H9 (cell line): ENCODE data around the gene LCNL1. TPM values are rescaled to one million over a fixed set of nuclear protein-coding genes. Genes with fewer than 3 reads are reported as not detected.

Experiments used
- DNase-seq: peaks from one replicate; pipeline ENCODE4 v3.0.0-alpha.2; 2017
- H2AFZ ChIP-seq: one replicate; pipeline ENCODE4 v1.6.1; 2013; ENCODE audit warnings: mild to moderate bottlenecking, low read length, control low read depth, moderate library complexity
- H2AK5ac ChIP-seq: 2 replicates; pipeline ENCODE4 v1.6.1; 2013; ENCODE audit warnings: low read length, control low read depth, mixed read lengths; ENCODE audit not compliant: insufficient read length
- H2BK120ac ChIP-seq: one replicate; pipeline ENCODE4 v1.6.1; 2013; ENCODE audit warnings: low read depth, mild to moderate bottlenecking, low read length, control low read depth, inconsistent platforms; ENCODE audit not compliant: poor library complexity, severe bottlenecking
- H2BK12ac ChIP-seq: 2 replicates; pipeline ENCODE4 v1.6.1; 2013; ENCODE audit warnings: low read length, control low read depth, mixed read lengths, low read depth; ENCODE audit not compliant: insufficient read length
- H2BK15ac ChIP-seq: 2 replicates; pipeline ENCODE4 v1.6.1; 2013; ENCODE audit warnings: low read depth, low read length, control low read depth
- H2BK20ac ChIP-seq: one replicate; pipeline ENCODE4 v1.6.1; 2013; ENCODE audit warnings: low read depth, mild to moderate bottlenecking, low read length, control low read depth, inconsistent platforms; ENCODE audit not compliant: poor library complexity, severe bottlenecking
- H2BK5ac ChIP-seq: 2 replicates; pipeline ENCODE4 v1.6.1; 2013; ENCODE audit warnings: low read length, control low read depth, mixed read lengths; ENCODE audit not compliant: insufficient read length
- H3K14ac ChIP-seq: 2 replicates; pipeline ENCODE4 v1.6.1; 2013; ENCODE audit warnings: low read length, control low read depth; ENCODE audit not compliant: insufficient read depth
- H3K18ac ChIP-seq: 2 replicates; pipeline ENCODE4 v1.6.1; 2013; ENCODE audit warnings: low read depth, mild to moderate bottlenecking, mixed read lengths, low read length, control low read depth; ENCODE audit not compliant: insufficient read length
- H3K23ac ChIP-seq: 2 replicates; pipeline ENCODE4 v1.6.1; 2013; ENCODE audit warnings: low read length, control low read depth, mixed read lengths, low read depth; ENCODE audit not compliant: insufficient read length
- H3K23me2 ChIP-seq: 2 replicates; pipeline ENCODE4 v1.6.1; 2013; ENCODE audit warnings: low read depth, mild to moderate bottlenecking, mixed read lengths, low read length, control low read depth; ENCODE audit not compliant: insufficient read length, poor library complexity, severe bottlenecking
- H3K27ac ChIP-seq: 2 replicates; pipeline ENCODE4 v1.5.1; 2013; ENCODE audit warnings: low read length, control low read depth, mixed read lengths, low read depth; ENCODE audit not compliant: insufficient read length
- H3K27me3 ChIP-seq: 2 replicates; pipeline ENCODE4 v1.6.1; 2013; ENCODE audit warnings: low read length, control low read depth, inconsistent platforms; ENCODE audit not compliant: insufficient read depth
- H3K4ac ChIP-seq: 2 replicates; pipeline ENCODE4 v1.6.1; 2013; ENCODE audit warnings: low read depth, mild to moderate bottlenecking, control low read depth, inconsistent platforms, low read length, moderate library complexity
- H3K4me1 ChIP-seq: 2 replicates; pipeline ENCODE4 v1.6.1; 2013; ENCODE audit warnings: low read length, control low read depth, inconsistent platforms; ENCODE audit not compliant: insufficient read depth
- H3K4me2 ChIP-seq: 2 replicates; pipeline ENCODE4 v1.6.1; 2013; ENCODE audit warnings: low read length, control low read depth, mixed read lengths; ENCODE audit not compliant: insufficient read length, insufficient read depth
- H3K56ac ChIP-seq: 2 replicates; pipeline ENCODE4 v1.6.1; 2013; ENCODE audit warnings: low read depth, mild to moderate bottlenecking, mixed read lengths, low read length, control low read depth; ENCODE audit not compliant: insufficient read length
- H3K79me1 ChIP-seq: 2 replicates; pipeline ENCODE4 v1.6.1; 2013; ENCODE audit warnings: low read depth, mild to moderate bottlenecking, moderate library complexity, low read length, control low read depth, inconsistent platforms; ENCODE audit not compliant: insufficient read depth, poor library complexity, severe bottlenecking
- H3K79me2 ChIP-seq: 2 replicates; pipeline ENCODE4 v1.6.1; 2013; ENCODE audit warnings: low read length, control low read depth, inconsistent platforms; ENCODE audit not compliant: insufficient read depth
- H3K9ac ChIP-seq: 2 replicates; pipeline ENCODE4 v1.6.1; 2013; ENCODE audit warnings: low read length, control low read depth, mixed read lengths; ENCODE audit not compliant: insufficient read length; ENCODE audit errors: extremely low read depth
- H3K9me3 ChIP-seq: one replicate; pipeline ENCODE4 v1.6.1; 2013; ENCODE audit warnings: low read depth, low read length, inconsistent platforms; ENCODE audit not compliant: control insufficient read depth
- H3T11ph ChIP-seq: one replicate; pipeline ENCODE4 v1.6.1; 2013; ENCODE audit warnings: mild to moderate bottlenecking, low read length, control low read depth, inconsistent platforms
- H4K20me1 ChIP-seq: one replicate; pipeline ENCODE4 v1.6.1; 2013; ENCODE audit not compliant: control insufficient read depth, insufficient read length, insufficient read depth
- H4K5ac ChIP-seq: 2 replicates; pipeline ENCODE4 v1.6.1; 2013; ENCODE audit warnings: low read depth, mild to moderate bottlenecking, mixed read lengths, low read length, control low read depth; ENCODE audit not compliant: insufficient read length
- H4K8ac ChIP-seq: replicated peaks from 2 replicates; pipeline ENCODE4 v1.6.1; 2013; ENCODE audit warnings: low read length, control low read depth, mixed read lengths, low read depth; ENCODE audit not compliant: insufficient read length
- H4K91ac ChIP-seq: 2 replicates; pipeline ENCODE4 v1.6.1; 2013; ENCODE audit warnings: low read depth, mild to moderate bottlenecking, moderate library complexity, mixed read lengths, low read length, control low read depth; ENCODE audit not compliant: insufficient read length
- H3K27ac Mint-ChIP-seq, 3 experiments: 2 replicates in 2 of 3; 3 replicates in 1 of 3; pipeline ENCODE4 v1.8.0; 2020 to 2021; ENCODE audit warnings: mixed read lengths in 3 of 3, mild to moderate bottlenecking in 1 of 3, moderate library complexity in 1 of 3
- H3K27me3 Mint-ChIP-seq: 2 replicates; pipeline ENCODE4 v1.8.0; 2021; ENCODE audit warnings: low read depth, mild to moderate bottlenecking, moderate library complexity, mixed read lengths
- H3K36me3 Mint-ChIP-seq, 3 experiments: 2 replicates in 2 of 3; 3 replicates in 1 of 3; pipeline ENCODE4 v1.8.0; 2020 to 2021; ENCODE audit warnings: low read depth in 3 of 3, mixed read lengths in 3 of 3; ENCODE audit not compliant: insufficient read depth in 1 of 3
- H3K4me1 Mint-ChIP-seq, 2 experiments: 2 replicates each; pipeline ENCODE4 v1.8.0; 2020; ENCODE audit warnings: mixed read lengths in 2 of 2
- H3K4me3 Mint-ChIP-seq, 2 experiments: 2 replicates in 1 of 2; 3 replicates in 1 of 2; pipeline ENCODE4 v1.8.0; 2020 to 2021; ENCODE audit warnings: mild to moderate bottlenecking in 2 of 2, mixed read lengths in 2 of 2, moderate library complexity in 1 of 2
- H3K9me3 Mint-ChIP-seq, 2 experiments: 2 replicates in 1 of 2; 3 replicates in 1 of 2; pipeline ENCODE4 v1.8.0; 2020; ENCODE audit warnings: mild to moderate bottlenecking in 2 of 2, mixed read lengths in 2 of 2, moderate library complexity in 1 of 2
- CTCF ChIP-seq: fragments of 200-600 bp; sonication (generic); conservative IDR thresholded peaks from 3 replicates; pipeline ENCODE4 v1.8.0; 2021; ENCODE audit warnings: antibody characterized with exemption, mild to moderate bottlenecking
- WGBS: extraction: QIAGEN DNeasy Blood & Tissue Kit; methylation state at CpG from one replicate; pipeline ENCODE4 v1.1.7; 2013; ENCODE audit warnings: missing lambda C conversion rate, low lambda C conversion rate, mixed read lengths; ENCODE audit not compliant: insufficient read length; ENCODE audit errors: extremely low coverage; 5-methylcytosine and 5-hydroxymethylcytosine counted together
- total RNA-seq: library from RNA; stranded (reverse); gene quantifications from 2 replicates; pipeline ENCODE4 v1.2.1, GENCODE V29; 2021

Gene LCNL1
- total RNA-seq, 1 experiment from 2014 or later, result 0.20 TPM

GRCh38 chr9:137021568-137021978 lies 38.8 kb downstream of the LCNL1 start:
- Mint-ChIP-seq H3K4me1 (peaks cover 2 to 9% of the 10 kb centered on the region in 2 experiments; a peak in 3 of 4 replicates), H3K36me3 (peaks cover 2 to 6% (median 4%) of the 10 kb centered on the region in 3 experiments; a peak in 3 of 7 replicates), H3K4me3 (no peak overlapping the region; a peak in 1 of 5 replicates), H3K27ac (no peak overlapping the region), H3K9me3 (no peaks in the 10 kb centered on the region), H3K27me3 (peaks cover 2% of the 10 kb centered on the region)
- H2AFZ ChIP-seq, result no peak overlapping the region
- no peak overlapping the region for H3K18ac ChIP-seq
- no peaks in the 10 kb centered on the region for H3K23me2 ChIP-seq
- H2BK20ac ChIP-seq, result no peak overlapping the region
- H3K27me3 ChIP-seq, result no peaks in the 10 kb centered on the region
- H4K91ac ChIP-seq, result no peak overlapping the region
- H3K9me3 ChIP-seq, result no peaks in the 10 kb centered on the region
- H4K5ac ChIP-seq, result no peak overlapping the region
- no peaks in the 10 kb centered on the region for H4K20me1 ChIP-seq
- H2BK12ac ChIP-seq, result no peak overlapping the region
- H3K4me1 ChIP-seq, result no peaks in the 10 kb centered on the region
- no peak overlapping the region for H2BK15ac ChIP-seq
- no peak overlapping the region for H3K56ac ChIP-seq
- H3T11ph ChIP-seq, result no peak overlapping the region
- H2BK5ac ChIP-seq, result no peak overlapping the region
- no peak overlapping the region for H2AK5ac ChIP-seq
- H3K9ac ChIP-seq, result no peak overlapping the region
- H3K79me2 ChIP-seq, result no peaks in the 10 kb centered on the region
- H4K8ac ChIP-seq, result no peak overlapping the region
- H3K23ac ChIP-seq, result no peak overlapping the region
- no peak overlapping the region for H3K4ac ChIP-seq
- H3K14ac ChIP-seq, result no peak overlapping the region
- WGBS, result no CpG with 5 or more reads among the region's 6 CpGs
- H2BK120ac ChIP-seq, result no peak overlapping the region
- H3K79me1 ChIP-seq, result no peaks in the 10 kb centered on the region
- H3K27ac ChIP-seq, result no peak overlapping the region
- DNase-seq, result no peak
- H3K4me2 ChIP-seq, result no peak overlapping the region
- TF ChIP-seq CTCF, result no peak
